ENCODE measurements around the gene RPL29. TPM values are rescaled to one million over a fixed set of nuclear protein-coding genes. Genes with fewer than 3 reads are reported as not detected.

RPL29 gene
- total and polyA plus RNA-seq, 2 of the 8 experiments (the other 6 are each of a cell fraction or from before 2014, with no cell fraction given), result 1,467 to 2,660 TPM

DNA sequence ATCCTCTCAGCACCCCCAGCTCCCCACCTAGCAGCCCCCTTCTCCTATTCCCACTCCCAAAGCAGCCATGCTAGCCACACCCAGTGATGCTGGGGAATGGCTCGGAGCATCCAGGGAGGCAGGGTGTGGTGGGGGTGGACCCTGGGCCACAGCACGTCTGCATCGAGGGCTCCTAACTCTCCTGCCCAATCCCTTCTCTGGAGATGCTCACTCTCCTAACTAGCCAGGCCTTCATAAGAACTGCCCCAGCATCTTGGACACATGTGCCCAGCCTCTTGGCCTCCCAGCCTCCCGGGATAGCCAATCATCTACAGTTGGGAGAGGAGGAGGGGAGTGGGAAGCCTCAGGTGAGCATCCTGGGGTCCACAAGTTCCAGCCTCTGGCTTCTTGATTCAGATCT is 31.2 kb downstream of the RPL29 start:
- ChIA-PET CTCF (ENCODE audit: partially characterized antibody) (interaction anchor here (0.8 to 10.5 kb wide), 7 partner anchors 7 to 282 kb away, joined by 3 to 66 read pairs (median 12); partner anchors contain the start of genes ABHD14A, ABHD14B, ACY1 and PARP3), POLR2A (ENCODE audit: partially characterized antibody) (interaction anchor here (1.7 to 29.3 kb wide), 3 partner anchors 15 to 23 kb away, joined by 6 to 923 read pairs (median 130); partner anchors contain the start of genes ABHD14A, ABHD14B, ACY1 and GPR62)
- Histone ChIP-seq H2BK12ac (ENCODE audit: low read depth, low read length) (peak overlapping the region; percentile 85; the same call in 1 of the 2 replicates), H3K4me2 (ENCODE audit: insufficient read depth in 1 of 2, low read depth in 2 of 2, low read length in 2 of 2) (peak overlapping the region in 1 of 2 experiments; percentile 44; a peak in 2 of 4 replicates), H4K20me1 (replicated peaks in 1 of 2; ENCODE audit: control insufficient read depth in 1 of 2, insufficient read depth in 2 of 2, low read length in 2 of 2) (peaks cover 0 to 10% of the 10 kb centered on the region in 2 experiments), H2BK15ac (ENCODE audit: low read length) (peak overlapping the region; percentile 95), H3K23ac (ENCODE audit: insufficient read length) (no peak overlapping the region), H4K91ac (replicated peaks; ENCODE audit: insufficient read length, low read length) (no peak overlapping the region), H2BK120ac (replicated peaks; ENCODE audit: low read depth, low read length) (no peak overlapping the region), H3K9me3 (ENCODE audit: insufficient read depth in 2 of 2, low read depth in 1 of 2, low read length in 1 of 2) (no peaks in the 10 kb centered on the region), H3K14ac (ENCODE audit: insufficient read length) (no peak overlapping the region), H3K18ac (ENCODE audit: extremely low read depth, low read length) (no peak overlapping the region), H2AK5ac (ENCODE audit: low read depth, low read length) (peak overlapping the region; percentile 7; the same call in 1 of the 2 replicates), H3K79me1 (ENCODE audit: low read depth, low read length) (no peaks in the 10 kb centered on the region), H3K27ac (ENCODE audit: low read depth, low read length) (no peak overlapping the region), H2AFZ (ENCODE audit: low read length) (no peak overlapping the region), H3K4me3 (ENCODE audit: extremely low read depth in 1 of 4, insufficient read depth in 2 of 4, low read depth in 3 of 4, low read length in 4 of 4) (no peak overlapping the region), H4K8ac (ENCODE audit: extremely low read depth, insufficient read depth, low read length) (no peak overlapping the region), H3K36me3 (ENCODE audit: control insufficient read depth in 2 of 4, insufficient read depth in 4 of 4, low read length in 3 of 4) (no peaks in the 10 kb centered on the region), H3K27me3 (replicated peaks in 1 of 4; ENCODE audit: control insufficient read depth in 3 of 4, extremely low read depth in 1 of 4, insufficient read depth in 3 of 4, low read length in 3 of 4) (peaks cover 0 to 13% (median 2%) of the 10 kb centered on the region in 4 experiments; a peak in 5 of 7 replicates), H4K5ac (ENCODE audit: insufficient read length, low read depth, low read length) (no peak overlapping the region), H3K23me2 (ENCODE audit: low read depth, low read length) (peaks cover 9% of the 10 kb centered on the region; the same call in 1 of the 2 replicates), H2BK5ac (ENCODE audit: low read depth, low read length) (no peak overlapping the region), H3K9ac (replicated peaks in 1 of 4; ENCODE audit: extremely low read depth in 1 of 4, low read depth in 3 of 4, low read length in 3 of 4) (no peak overlapping the region), H2BK20ac (ENCODE audit: low read length) (no peak overlapping the region), H3K4ac (replicated peaks; ENCODE audit: insufficient read length, low read depth, low read length) (no peak overlapping the region), H3K4me1 (replicated peaks in 1 of 4; ENCODE audit: control insufficient read depth in 3 of 4, insufficient read depth in 4 of 4, low read length in 3 of 4) (peaks cover 12 to 39% (median 31%) of the 10 kb centered on the region in 4 experiments), H3K79me2 (ENCODE audit: control insufficient read depth in 1 of 2, insufficient read depth in 2 of 2, low read length in 2 of 2) (no peaks in the 10 kb centered on the region), H3K56ac (replicated peaks; ENCODE audit: insufficient read length, low read depth, low read length) (no peak overlapping the region)
- WGBS, 2 experiments (ENCODE audit: extremely low coverage in 1 of 2, insufficient coverage in 1 of 2, insufficient read length in 1 of 2, insufficient replicate concordance in 2 of 2, low coverage in 1 of 2, low lambda C conversion rate in 2 of 2, missing lambda C conversion rate in 1 of 2), result 86% methylated on average over 4 of the region's 4 CpGs; no CpG with 5 or more reads in 1 of the 2 experiments
- FAIRE-seq (no peak), DNase-seq (ENCODE audit: low read depth in 1 of 2, low spot score in 2 of 2) (no peak)
- TF ChIP-seq SIN3A (conservative IDR thresholded peaks at IDR 0.05 in 1 of 2, IDR thresholded peaks at IDR 0.05 in 1 of 2; ENCODE audit: low read depth in 1 of 2, low read length in 2 of 2), result no peak
- no peak for TF ChIP-seq BCL11A (IDR thresholded peaks at IDR 0.05; ENCODE audit: low read depth in 2 of 2, low read length in 2 of 2)
- TF ChIP-seq, protein P1, sequence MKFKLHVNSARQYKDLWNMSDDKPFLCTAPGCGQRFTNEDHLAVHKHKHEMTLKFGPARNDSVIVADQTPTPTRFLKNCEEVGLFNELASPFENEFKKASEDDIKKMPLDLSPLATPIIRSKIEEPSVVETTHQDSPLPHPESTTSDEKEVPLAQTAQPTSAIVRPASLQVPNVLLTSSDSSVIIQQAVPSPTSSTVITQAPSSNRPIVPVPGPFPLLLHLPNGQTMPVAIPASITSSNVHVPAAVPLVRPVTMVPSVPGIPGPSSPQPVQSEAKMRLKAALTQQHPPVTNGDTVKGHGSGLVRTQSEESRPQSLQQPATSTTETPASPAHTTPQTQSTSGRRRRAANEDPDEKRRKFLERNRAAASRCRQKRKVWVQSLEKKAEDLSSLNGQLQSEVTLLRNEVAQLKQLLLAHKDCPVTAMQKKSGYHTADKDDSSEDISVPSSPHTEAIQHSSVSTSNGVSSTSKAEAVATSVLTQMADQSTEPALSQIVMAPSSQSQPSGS (IDR thresholded peaks at IDR 0.05; ENCODE audit: low read length), result no peak
- no peak for TF ChIP-seq POLR2A (IDR thresholded peaks at IDR 0.05; ENCODE audit: control extremely low read depth in 1 of 2, low read depth in 2 of 2, low read length in 2 of 2)
- no peak for TF ChIP-seq POLR2AphosphoS5 (IDR thresholded peaks at IDR 0.05; ENCODE audit: low read depth, low read length)
- no peak for TF ChIP-seq HDAC2 (IDR thresholded peaks at IDR 0.05; ENCODE audit: borderline replicate concordance in 1 of 2, low read depth in 2 of 2, low read length in 2 of 2)
- TF ChIP-seq TAF1 (IDR thresholded peaks at IDR 0.05; ENCODE audit: low read depth, low read length), result no peak
- TF ChIP-seq TCF12 (IDR thresholded peaks at IDR 0.05; ENCODE audit: low read depth, low read length), result no peak
- TF ChIP-seq POU5F1 (IDR thresholded peaks at IDR 0.05; ENCODE audit: low read depth, low read length), result no peak
- no peak for TF ChIP-seq EGR1 (IDR thresholded peaks at IDR 0.05; ENCODE audit: borderline replicate concordance, low read depth, low read length)
- TF ChIP-seq ZNF274 (IDR thresholded peaks at IDR 0.05; ENCODE audit: borderline replicate concordance, extremely low read depth, low read length), result no peak
